ENCODE results near the gene FYN.
A peak's percentile ranks its signal among the peaks of the same experiment; 100 is the strongest.
"Not testable (repeated sequence)": the region's sequence is repeated elsewhere in the genome, so short reads cannot be mapped to it uniquely, and the experiment has no call there.

The FYN gene

GRCh38 chr6:111873178-111874024, at the start of gene FYN:
FYN (minus strand) TSS chr6:111873452; CDS start chr6:111720051, 153,401 bp downstream.
- peak; percentile 92 for DNase-seq

DNA sequence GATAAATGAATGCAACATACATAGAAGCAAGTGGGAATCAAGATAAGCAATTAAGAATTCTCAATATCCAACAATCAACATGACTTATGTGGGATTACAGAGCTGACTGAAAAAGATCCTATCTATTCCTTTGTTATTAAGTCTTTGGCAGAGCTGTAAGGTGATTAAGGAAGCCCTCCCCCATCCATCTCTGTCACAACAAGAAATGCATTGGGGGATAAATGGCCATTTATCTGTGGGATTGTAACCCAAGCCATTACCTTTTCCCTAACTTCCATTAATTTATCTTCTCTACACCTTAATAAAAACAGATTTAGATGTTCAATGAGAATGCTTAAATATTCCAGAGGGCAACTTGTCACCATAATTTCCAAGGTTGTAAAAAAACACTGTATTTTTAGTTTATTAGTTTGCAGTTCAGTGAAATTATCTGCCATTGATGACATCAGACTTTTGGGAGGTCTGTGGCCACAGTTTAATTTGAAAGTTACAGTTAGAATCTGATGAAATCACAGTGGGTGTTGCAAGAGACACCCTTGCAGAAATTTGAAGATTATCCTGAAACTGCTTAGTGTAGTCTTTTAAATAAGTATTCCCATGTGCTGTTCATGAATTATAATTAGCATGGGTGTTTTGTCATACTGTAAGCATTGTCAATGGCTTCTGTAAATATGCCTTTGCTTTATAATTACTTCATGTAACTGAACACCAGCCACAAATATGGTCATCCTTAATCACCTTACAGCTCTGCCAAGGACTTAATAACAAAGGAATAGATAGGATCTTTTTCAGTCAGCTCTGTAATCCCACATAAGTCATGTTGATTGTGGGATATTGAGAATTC, 49.4 kb upstream of the FYN start:
- no peak for DNase-seq

- DNase-seq, result no peak
These were observed 47.9 kb upstream of the FYN start for GRCh38 chr6:111921103-111921502.

GRCh38 chr6:111920578-111920977, 47.3 kb upstream of the FYN start:
- no peak for DNase-seq

DNA sequence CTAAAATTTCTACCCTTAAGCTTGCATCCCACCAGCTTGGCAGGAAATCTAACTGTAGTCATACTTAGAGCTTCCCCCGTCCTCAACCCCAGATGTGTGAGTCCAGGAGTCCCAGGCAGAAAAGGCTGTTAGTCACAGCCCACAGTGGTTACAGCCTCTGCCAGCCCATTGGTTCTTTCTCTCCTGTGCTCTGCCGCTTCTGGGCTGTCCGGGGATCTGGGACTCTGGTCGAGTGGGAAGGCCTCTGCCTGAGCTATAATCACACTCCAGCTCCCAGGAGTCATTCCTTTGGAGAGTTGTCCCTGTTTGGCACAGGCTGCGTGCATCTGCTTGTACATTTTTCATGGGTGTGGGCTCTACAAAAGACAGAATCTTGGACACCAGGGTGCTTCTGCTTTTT, 45.6 kb upstream of the FYN start:
- no peak for DNase-seq

- DNase-seq, result no peak
These were observed 43.5 kb upstream of the FYN start for GRCh38 chr6:111916747-111917146.

- no peak for DNase-seq
These were observed 41.4 kb upstream of the FYN start for GRCh38 chr6:111914617-111915016.

GRCh38 chr6:111912904-111913303, 39.7 kb upstream of the FYN start:
- DNase-seq, result no peak

DNA sequence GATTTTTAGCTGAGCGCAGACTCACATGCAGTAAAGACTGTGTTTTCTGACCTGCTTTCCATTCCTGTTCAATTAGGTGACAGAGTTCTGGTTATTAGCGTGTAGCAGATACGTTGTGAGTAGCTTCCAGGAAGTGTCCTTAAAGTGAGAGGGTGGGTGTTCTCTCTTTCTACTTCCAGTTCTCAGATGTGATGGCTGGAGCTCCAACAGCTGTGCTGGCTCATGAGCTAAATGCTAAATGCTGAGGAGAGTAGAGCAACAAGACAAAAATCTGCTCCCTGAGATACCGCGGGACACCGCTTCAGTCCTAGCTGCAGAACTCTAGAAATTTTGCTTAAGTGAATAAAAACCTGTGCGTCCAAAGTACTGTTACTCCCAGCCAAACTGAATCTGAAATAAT, 38.2 kb upstream of the FYN start:
- DNase-seq, result no peak

DNA sequence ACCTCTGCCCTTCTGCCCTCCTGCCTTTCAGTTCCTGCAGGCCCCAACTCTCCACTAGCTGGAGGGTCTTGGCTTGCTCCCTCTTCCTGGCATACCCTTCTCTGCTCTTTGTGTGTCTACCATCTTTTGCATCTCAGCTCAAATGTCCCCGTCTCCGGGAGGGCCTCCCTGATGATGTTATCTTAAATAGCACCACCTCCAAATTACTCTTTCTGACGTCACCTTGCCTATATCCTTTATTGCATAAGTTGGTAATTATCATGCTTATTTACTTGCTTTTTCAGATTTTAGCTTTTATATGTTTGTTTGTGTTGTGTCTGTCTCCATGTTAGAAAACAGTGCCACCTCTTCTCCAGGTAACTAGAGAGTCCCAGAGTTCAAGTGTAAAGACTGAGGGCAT, 36.0 kb upstream of the FYN start:
- DNase-seq, result no peak

DNA sequence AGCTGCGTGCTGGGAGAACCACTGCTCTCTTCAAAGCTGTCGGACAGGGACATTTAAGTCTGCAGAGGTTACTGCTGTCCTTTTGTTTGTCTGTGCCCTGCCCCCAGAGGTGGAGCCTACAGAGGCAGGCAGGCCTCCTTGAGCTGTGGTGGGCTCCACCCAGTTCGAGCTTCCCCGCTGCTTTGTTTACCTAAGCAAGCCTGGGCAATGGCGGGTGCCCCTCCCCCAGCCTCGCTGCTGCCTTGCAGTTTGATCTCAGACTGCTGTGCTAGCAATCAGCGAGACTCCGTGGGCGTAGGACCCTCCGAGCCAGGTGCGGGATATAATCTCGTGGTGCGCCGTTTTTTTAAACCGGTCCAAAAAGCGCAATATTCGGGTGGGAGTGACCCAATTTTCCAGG, 35.1 kb upstream of the FYN start:
- not testable (repeated sequence) for DNase-seq

DNA sequence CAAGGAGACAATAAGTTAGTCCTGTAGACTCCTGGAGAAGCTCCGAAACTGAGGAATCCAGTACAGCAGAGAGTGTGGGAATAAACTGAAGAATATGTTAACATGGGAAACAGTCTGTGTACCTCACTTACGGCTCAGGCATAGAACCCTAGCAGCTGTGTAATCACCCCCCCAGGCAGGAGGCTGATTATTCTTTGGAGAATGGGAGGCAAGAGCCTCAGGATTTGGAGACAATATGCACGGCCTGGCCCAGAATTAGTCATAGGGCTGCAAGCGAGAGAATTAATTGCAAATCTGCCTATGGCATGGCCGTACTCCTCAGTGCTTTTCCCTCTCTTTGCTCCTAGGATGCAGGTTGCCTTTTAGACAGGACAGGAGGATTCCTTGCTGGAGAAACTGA, 27.5 kb upstream of the FYN start:
- DNase-seq, result no peak

DNA sequence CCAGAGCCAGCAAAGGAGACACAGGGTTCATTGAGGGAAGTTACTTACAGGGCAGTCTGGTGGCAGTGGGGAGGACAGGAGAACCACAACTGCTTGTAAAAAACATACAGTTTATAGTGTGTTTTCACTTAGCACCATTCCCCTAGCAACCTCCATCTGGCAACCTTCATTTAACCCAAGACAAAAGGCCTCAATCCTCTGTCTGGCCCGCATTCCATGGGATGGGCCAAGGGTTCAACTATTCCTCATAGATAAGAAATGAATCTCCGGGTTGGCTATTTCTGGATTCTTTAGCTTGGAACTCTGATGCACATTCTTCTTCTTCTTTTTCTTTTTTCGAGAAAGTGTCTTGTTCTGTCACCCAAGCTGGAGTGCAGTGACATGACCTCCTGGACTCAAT, 26.3 kb upstream of the FYN start:
- DNase-seq, result no peak

GRCh38 chr6:111898452-111898851, 25.2 kb upstream of the FYN start:
- DNase-seq, result no peak

- DNase-seq, result no peak
These were observed 21.7 kb upstream of the FYN start for GRCh38 chr6:111894951-111895350.

DNA sequence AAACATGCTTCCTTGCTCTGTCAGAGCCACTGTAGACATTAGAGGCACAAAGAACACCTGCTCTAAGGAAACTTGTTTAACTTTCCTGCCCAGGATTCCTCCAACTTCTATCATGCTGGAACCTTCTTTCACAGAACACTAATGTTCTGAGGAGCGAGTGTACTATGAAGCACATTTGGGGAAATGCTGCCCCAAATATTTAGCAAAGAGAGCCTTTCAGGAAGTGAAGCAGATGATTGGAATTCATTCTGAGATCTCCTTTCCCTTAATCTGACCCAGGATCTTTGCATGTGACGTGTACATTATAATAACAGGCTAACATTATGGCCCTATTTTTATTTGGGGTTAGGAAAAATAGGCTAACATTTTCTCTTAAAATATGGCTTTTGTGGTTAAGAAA, 21.0 kb upstream of the FYN start:
- DNase-seq, result no peak

GRCh38 chr6:111892431-111892830, 19.2 kb upstream of the FYN start:
- no peak for DNase-seq

GRCh38 chr6:111890988-111891387, 17.7 kb upstream of the FYN start:
- DNase-seq, result no peak

GRCh38 chr6:111888928-111889695, 15.9 kb upstream of the FYN start:
- DNase-seq, result no peak

DNA sequence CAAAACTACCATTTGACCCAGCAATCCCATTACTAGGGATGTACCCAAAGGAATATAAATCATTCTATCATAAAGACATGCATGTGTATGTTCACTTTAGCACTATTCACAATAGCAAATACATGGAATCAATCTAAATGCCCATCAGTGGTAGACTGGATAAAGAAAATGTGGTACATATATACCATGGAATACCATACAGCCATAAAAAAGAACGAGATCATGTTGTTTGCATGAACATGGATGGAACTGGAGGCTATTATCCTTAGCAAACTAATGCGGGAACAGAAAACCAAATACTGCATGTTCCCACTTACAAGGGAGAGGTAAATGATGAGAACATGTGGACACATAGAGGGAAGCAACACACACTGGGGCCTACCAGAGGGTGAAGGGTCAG, 13.5 kb upstream of the FYN start:
- DNase-seq, result not testable (repeated sequence)

DNA sequence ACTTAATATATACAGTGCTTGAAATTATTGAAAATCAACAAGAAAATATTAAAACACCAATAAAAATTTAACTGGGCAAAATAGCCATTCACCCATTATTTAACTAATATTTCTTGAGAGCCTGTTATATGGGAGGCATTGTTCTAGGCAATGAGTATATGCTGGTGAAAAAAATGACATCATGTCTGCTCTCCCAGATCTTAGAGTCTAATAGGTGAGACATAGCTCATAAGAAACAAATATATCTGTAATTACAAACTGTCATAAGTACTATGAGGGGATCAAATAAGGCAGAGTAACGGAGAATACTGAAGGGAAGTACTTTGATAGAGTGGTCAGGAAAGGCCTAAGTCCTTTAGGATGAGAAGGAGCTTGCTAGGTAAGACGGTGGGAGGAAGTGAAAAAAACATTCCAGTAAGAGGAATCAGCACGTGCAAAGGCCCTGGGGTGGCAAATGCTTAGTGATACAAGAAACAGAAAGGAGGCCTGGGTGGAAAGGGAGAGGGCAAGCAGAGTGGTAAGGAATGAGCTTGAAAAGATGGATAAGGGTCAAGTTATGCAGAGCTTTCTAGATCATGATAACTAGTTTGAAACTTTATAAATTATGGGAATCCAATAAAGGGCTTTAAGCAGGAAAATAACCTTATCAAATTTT, 12.2 kb upstream of the FYN start:
- DNase-seq, result no peak

DNA sequence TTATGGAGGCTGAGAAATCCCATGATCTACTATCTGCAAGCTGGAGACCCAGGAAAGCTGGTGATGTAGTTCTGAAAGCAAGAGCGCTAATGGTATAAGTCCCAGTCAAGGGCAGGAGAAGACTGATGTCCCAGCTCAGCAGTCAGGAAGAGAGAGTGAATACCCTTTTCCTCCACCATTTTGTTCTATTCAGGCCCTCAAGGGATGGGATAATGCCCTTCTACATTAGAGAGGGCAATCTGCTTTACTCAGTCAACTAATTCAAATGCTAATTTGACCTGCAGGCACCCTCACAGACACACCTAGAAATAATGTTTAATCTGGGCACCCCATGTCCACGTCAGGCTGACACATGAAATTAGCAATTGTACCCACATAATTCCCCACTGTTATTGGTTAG, 10.8 kb upstream of the FYN start:
- no peak for DNase-seq
